ENCODE results near the gene SLCO1B3.
"Not testable (repeated sequence)": the region's sequence is repeated elsewhere in the genome, so short reads cannot be mapped to it uniquely, and the experiment has no call there.

Gene SLCO1B3, protein sequence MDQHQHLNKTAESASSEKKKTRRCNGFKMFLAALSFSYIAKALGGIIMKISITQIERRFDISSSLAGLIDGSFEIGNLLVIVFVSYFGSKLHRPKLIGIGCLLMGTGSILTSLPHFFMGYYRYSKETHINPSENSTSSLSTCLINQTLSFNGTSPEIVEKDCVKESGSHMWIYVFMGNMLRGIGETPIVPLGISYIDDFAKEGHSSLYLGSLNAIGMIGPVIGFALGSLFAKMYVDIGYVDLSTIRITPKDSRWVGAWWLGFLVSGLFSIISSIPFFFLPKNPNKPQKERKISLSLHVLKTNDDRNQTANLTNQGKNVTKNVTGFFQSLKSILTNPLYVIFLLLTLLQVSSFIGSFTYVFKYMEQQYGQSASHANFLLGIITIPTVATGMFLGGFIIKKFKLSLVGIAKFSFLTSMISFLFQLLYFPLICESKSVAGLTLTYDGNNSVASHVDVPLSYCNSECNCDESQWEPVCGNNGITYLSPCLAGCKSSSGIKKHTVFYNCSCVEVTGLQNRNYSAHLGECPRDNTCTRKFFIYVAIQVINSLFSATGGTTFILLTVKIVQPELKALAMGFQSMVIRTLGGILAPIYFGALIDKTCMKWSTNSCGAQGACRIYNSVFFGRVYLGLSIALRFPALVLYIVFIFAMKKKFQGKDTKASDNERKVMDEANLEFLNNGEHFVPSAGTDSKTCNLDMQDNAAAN

GRCh38 chr12:20810487-20810886 is at the start of gene SLCO1B3:
TSS of gene SLCO1B3 (plus strand) at chr12:20810705. CDS start at chr12:20815739, 5,034 bp downstream.
- DNase-seq = no peak

- DNase-seq = no peak
Observed at GRCh38 chr12:20777420-20777819, 33.1 kb upstream of the SLCO1B3 start.

DNA sequence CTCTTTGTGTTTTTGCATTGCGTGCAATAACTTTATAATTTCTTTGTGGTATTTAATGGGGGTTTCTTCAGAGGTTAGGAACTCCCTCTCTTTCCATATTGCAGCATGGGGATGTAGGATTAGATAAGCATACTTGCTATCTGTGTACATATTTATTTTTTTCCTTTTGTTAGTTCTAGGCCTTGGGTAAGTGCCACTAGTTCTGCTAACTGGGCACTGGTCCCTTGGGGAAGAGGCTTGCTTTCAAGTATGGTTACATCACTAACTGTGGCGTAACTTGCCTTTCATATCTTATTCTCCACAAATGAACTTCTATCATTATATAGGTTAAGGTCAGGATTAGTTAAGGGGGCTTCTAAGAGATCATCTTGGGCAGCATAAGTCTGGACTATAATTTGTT is 31.5 kb upstream of the SLCO1B3 start:
- DNase-seq = no peak

- DNase-seq = not testable (repeated sequence)
Observed at GRCh38 chr12:20779971-20780370, 30.5 kb upstream of the SLCO1B3 start.

- not testable (repeated sequence) for DNase-seq
Observed at GRCh38 chr12:20783796-20784357, 26.6 kb upstream of the SLCO1B3 start.

- no peak for DNase-seq
Observed at GRCh38 chr12:20792971-20793370, 17.5 kb upstream of the SLCO1B3 start.

GRCh38 chr12:20798554-20798953 is 12.0 kb upstream of the SLCO1B3 start:
- DNase-seq = no peak

DNA sequence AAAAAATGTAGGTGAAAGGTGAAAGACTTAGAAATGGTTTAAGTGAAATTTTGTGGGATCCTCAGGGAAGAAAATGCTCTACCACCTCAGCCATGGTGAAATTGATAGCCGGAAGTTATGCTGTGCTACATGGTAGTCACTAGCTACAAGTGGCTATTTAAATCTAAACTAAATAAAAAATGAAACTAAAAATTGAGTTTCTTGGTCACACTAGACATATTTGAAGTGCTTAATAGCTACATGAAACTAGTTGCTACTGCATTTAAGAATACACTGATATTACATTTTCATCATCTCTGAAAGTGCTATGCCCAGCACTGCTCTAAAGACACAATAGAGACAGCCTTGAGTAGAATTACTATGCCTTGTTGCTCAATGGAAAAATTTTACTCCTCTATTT is 10.3 kb upstream of the SLCO1B3 start:
- DNase-seq = no peak

GRCh38 chr12:20801035-20801434 is 9.5 kb upstream of the SLCO1B3 start:
- no peak for DNase-seq

- no peak for DNase-seq
Observed at GRCh38 chr12:20805921-20806320, 4.6 kb upstream of the SLCO1B3 start.

GRCh38 chr12:20807192-20808080 is 3.1 kb upstream of the SLCO1B3 start:
- DNase-seq = no peak

DNA sequence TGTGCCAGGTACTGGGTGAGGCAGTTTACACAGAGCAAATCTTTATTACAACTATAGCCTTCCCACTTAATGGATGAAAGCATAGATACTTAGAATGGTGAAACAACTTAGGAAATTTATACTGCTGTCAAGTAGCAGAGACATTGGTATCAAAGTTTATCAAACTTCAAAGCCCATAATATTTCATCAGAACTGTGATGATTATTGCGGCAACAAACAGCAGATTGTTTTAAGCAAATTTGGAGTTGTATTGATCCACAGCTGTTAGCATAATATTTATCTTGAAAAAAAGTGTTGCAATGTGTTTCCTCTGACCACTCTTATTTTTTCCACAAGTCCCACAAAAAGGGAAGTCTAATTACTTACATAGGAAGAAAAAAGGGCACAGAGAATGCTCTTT is 2.0 kb upstream of the SLCO1B3 start:
- no peak for DNase-seq

DNA sequence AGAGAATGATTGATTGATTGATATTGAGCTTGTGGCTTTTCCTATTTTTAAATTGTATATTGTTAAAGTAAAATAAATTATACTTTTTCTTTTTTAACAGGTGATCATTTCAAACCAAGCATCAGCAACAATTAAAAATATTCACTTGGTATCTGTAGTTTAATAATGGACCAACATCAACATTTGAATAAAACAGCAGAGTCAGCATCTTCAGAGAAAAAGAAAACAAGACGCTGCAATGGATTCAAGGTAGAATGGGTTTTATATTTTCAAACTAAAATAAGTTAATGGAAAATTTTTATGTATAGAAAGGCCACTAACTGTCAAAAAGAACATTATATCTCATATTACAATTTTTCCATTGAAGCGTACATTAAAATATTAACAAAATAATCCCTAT is 5.1 kb downstream of the SLCO1B3 start:
- no peak for DNase-seq

DNA sequence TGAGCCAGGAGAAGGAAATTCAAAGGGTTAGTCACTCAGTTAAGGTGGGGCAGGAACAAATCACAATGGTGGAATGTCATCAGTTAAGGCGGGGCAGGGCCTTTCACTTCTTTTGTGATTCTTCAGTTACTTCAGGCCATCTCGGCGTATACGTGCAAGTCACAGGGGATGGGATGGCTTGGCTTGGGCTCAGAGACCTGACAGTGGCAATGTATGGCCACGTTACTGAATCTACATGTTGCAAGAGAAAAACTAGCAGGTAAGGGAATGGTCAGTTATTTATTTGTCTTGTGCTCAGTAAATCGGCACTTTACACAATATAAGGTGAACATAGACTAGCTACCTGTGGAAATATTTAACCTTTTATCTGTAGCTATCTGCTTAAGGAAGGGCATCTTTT is 11.9 kb downstream of the SLCO1B3 start:
- DNase-seq = no peak

GRCh38 chr12:20822925-20823324 is 12.4 kb downstream of the SLCO1B3 start:
- DNase-seq = no peak

GRCh38 chr12:20829919-20830318 is 19.4 kb downstream of the SLCO1B3 start:
- no peak for DNase-seq

GRCh38 chr12:20830456-20830855 is 20.0 kb downstream of the SLCO1B3 start:
- DNase-seq = no peak

- no peak for DNase-seq
Observed at GRCh38 chr12:20832911-20833310, 22.4 kb downstream of the SLCO1B3 start.

- no peak for DNase-seq
Observed at GRCh38 chr12:20852649-20853048, 42.1 kb downstream of the SLCO1B3 start.

DNA sequence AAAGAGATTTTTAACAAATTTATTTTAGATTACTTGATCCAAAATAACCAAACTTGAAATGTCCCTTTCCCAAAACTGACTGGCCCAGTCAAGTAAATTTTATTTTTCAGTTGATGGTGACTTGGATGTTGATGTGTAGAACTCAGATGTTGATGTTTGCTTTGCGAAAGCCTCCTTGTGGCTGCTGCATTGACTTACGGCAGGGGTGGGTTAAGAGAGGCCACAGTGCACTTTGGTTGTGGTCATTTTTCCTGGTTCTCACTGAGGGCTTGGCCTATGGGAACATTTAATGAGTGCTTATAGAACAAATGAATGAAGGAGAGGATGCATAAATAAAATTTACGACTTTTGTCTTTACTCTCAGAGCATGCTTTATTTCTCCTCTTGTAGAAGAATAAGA is 52.6 kb downstream of the SLCO1B3 start:
- DNase-seq = no peak

- no peak for DNase-seq
Observed at GRCh38 chr12:20865873-20866272, 55.4 kb downstream of the SLCO1B3 start.

GRCh38 chr12:20868277-20868676 is 57.8 kb downstream of the SLCO1B3 start:
- DNase-seq = no peak

All from amygdala (tissue), 56 donors.